Amniotic epithelial cell (primary cell): ENCODE measurements around the gene BNIP5.
"Not testable (repeated sequence)": the region's sequence is repeated elsewhere in the genome, so short reads cannot be mapped to it uniquely, and the experiment has no call there.

Source experiments
- DNase-seq: peaks from one replicate; pipeline ENCODE4 v3.0.0-alpha.2; 2010; ENCODE audit warnings: low read depth

BNIP5 gene

GRCh38 chr6:36343109-36343680 is 6.5 kb upstream of the BNIP5 start:
- no peak for DNase-seq

- DNase-seq, result peak; percentile 52
Measured at GRCh38 chr6:36340618-36341454, 4.1 kb upstream of the BNIP5 start.

GRCh38 chr6:36340306-36340617 is 3.6 kb upstream of the BNIP5 start:
- no peak for DNase-seq

GRCh38 chr6:36339146-36339545 is 2.5 kb upstream of the BNIP5 start:
- DNase-seq, result no peak

- not testable (repeated sequence) for DNase-seq
Measured at GRCh38 chr6:36338223-36338622, 1.5 kb upstream of the BNIP5 start.

GRCh38 chr6:36337814-36338213 is 1.1 kb upstream of the BNIP5 start:
- DNase-seq, result no peak

- DNase-seq, result no peak
Measured at GRCh38 chr6:36336208-36336710, 429 bp downstream of the BNIP5 start.

- DNase-seq, result no peak
Measured at GRCh38 chr6:36335465-36336207, 1.1 kb downstream of the BNIP5 start.

- no peak for DNase-seq
Measured at GRCh38 chr6:36334832-36335459, 1.7 kb downstream of the BNIP5 start.

GRCh38 chr6:36333931-36334725 is 2.6 kb downstream of the BNIP5 start:
- no peak for DNase-seq

- DNase-seq, result no peak
Measured at GRCh38 chr6:36333171-36333895, 3.4 kb downstream of the BNIP5 start.

GRCh38 chr6:36331381-36331780 is 5.3 kb downstream of the BNIP5 start:
- DNase-seq, result no peak

GRCh38 chr6:36330366-36330765 is 6.3 kb downstream of the BNIP5 start:
- DNase-seq, result no peak

- DNase-seq, result no peak
Measured at GRCh38 chr6:36329798-36330291, 6.8 kb downstream of the BNIP5 start.

- no peak for DNase-seq
Measured at GRCh38 chr6:36328600-36328999, 8.1 kb downstream of the BNIP5 start.

GRCh38 chr6:36327919-36328236 is 8.8 kb downstream of the BNIP5 start:
- DNase-seq, result no peak

GRCh38 chr6:36327226-36327918 is 9.3 kb downstream of the BNIP5 start:
- no peak for DNase-seq

- no peak for DNase-seq
Measured at GRCh38 chr6:36326356-36326995, 10.2 kb downstream of the BNIP5 start.

- DNase-seq, result no peak
Measured at GRCh38 chr6:36324715-36325114, 12.0 kb downstream of the BNIP5 start.

GRCh38 chr6:36324191-36324590 is 12.5 kb downstream of the BNIP5 start:
- DNase-seq, result no peak
